Right lobe of liver (tissue), 6 donors: Measurements from ENCODE around the gene ULBP2. TPM values are rescaled to one million over a fixed set of nuclear protein-coding genes. Genes with fewer than 3 reads are reported as not detected.
"Not testable (repeated sequence)": the region's sequence is repeated elsewhere in the genome, so short reads cannot be mapped to it uniquely, and the experiment has no call there.

Experiments
- ATAC-seq, 4 donors: fragments of 200-7000 bp; cut with Tn5 transposase; one replicate each; pipeline ENCODE4 v1.9.1; 2020; ENCODE audit warnings: mild to moderate bottlenecking in 4 of 4, moderate library complexity in 4 of 4
- DNase-seq, 3 donors: peaks; one replicate each; pipeline ENCODE4 v3.0.0-alpha.2; 2020
- H3K27ac ChIP-seq, 3 donors: fragments of 200-600 bp; one replicate each; pipeline ENCODE4 v1.8.0; 2022
- H3K27me3 ChIP-seq, 2 donors: fragments of 200-600 bp; one replicate each; pipeline ENCODE4 v1.8.0; 2022
- H3K36me3 ChIP-seq, 4 donors: fragments of 200-600 bp; sonication (generic) in 1 of 4; one replicate each; pipeline versions ENCODE4 v1.5.1 to v1.8.0; 2017 to 2022; ENCODE audit warnings: control low read depth in 1 of 4
- H3K4me1 ChIP-seq, 4 donors: fragments of 200-600 bp; sonication (generic) in 1 of 4; one replicate each; pipeline versions ENCODE4 v1.5.1 to v1.8.0; 2017 to 2022; ENCODE audit warnings: control low read depth in 1 of 4
- H3K4me3 ChIP-seq, 3 donors: fragments of 200-600 bp; one replicate each; pipeline ENCODE4 v1.8.0; 2022
- H3K9me3 ChIP-seq, 4 donors: fragments of 200-600 bp; sonication (generic) in 1 of 4; one replicate each; pipeline versions ENCODE4 v1.5.1 to v1.8.0; 2017 to 2022; ENCODE audit warnings: control low read depth in 1 of 4
- POLR2A ChIP-seq: fragments of 450-650 bp; IDR thresholded peaks from one replicate; pipeline ENCODE4 v1.6.1; 2017; ENCODE audit warnings: antibody characterized with exemption, mild to moderate bottlenecking
- WGBS: methylation state at CpG from one replicate; pipeline ENCODE4 v1.1.6; 2018; ENCODE audit warnings: low coverage, low lambda C conversion rate; ENCODE audit not compliant: insufficient coverage; ENCODE audit errors: missing lambda C conversion rate; 5-methylcytosine and 5-hydroxymethylcytosine counted together
- intact Hi-C, 2 donors: fragments of 100-400 bp; cut with DNase I; formaldehyde crosslinking; loops; one replicate each; pipeline versions ENCODE4 v1.11.2 to v1.14.1; 2022
- total RNA-seq, 6 experiments: library from RNA; depleted of rRNA in 2 of 6; stranded (reverse); fragments of >200 nt in 2 of 6; fragmentation: NEBNext Ultra II Directional in 3 of 6; extraction: Animal tissue kit (Norgen Biotek cat#: 25700) in 3 of 6; gene quantifications; one replicate each; pipeline versions ENCODE4 v1.1.0 to v1.2.4, GENCODE V29; 2016 to 2023
- TF ChIP-seq, protein P1 (sequence below), 4 donors: fragments of 200-600 bp in 3 of 4; fragments of 450-650 bp in 1 of 4; IDR thresholded peaks; one replicate each; pipeline versions ENCODE4 v1.5.1 to v1.8.0; 2016 to 2022; ENCODE audit warnings: antibody characterized with exemption in 4 of 4, mild to moderate bottlenecking in 2 of 4
- donor health status: DM: no; HTN: yes; CAD: no.
- donor health status: DM: no; HTN: no; CAD: no.
- donor health status: DM: no; HTN: no; CAD: no.
- donor health status: DM: no; HTN: yes; CAD: no.
- donor health status: DM: no; HTN: yes; CAD: no.

The ULBP2 gene
- total RNA-seq, 6 experiments from 2014 or later: 0.20 to 1.1 (median 0.26) TPM

DNA sequence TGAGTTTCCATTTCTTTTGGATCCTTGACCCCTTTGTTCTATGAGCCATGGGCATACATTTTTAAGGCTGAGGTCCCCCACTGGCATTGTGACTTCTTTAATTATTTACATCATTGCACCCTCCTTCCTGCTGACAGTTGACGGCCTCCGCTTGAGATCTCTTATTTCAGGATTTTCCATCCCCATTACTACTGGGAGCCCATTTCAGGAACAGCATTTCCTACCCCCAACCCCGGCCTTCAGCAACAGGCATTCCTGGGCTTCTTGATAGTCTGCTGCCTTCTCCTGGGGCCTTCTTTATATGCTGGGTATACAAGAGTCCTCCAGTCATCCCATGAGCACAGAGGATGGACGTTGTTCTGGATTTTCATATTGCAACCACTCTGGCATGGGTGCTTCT is 25.8 kb downstream of the ULBP2 start:
- Histone ChIP-seq H3K36me3 (no peaks in the 10 kb centered on the region), H3K27me3 (peaks cover 0 to 10% of the 10 kb centered on the region in 2 donors), H3K4me1 (no peaks in the 10 kb centered on the region), H3K27ac (no peak overlapping the region), H3K4me3 (no peak overlapping the region), H3K9me3 (no peaks in the 10 kb centered on the region)
- DNase-seq (no peak), ATAC-seq (no peak)
- intact Hi-C loops: no loop called here
- TF ChIP-seq POLR2A: no peak
- TF ChIP-seq, protein P1, sequence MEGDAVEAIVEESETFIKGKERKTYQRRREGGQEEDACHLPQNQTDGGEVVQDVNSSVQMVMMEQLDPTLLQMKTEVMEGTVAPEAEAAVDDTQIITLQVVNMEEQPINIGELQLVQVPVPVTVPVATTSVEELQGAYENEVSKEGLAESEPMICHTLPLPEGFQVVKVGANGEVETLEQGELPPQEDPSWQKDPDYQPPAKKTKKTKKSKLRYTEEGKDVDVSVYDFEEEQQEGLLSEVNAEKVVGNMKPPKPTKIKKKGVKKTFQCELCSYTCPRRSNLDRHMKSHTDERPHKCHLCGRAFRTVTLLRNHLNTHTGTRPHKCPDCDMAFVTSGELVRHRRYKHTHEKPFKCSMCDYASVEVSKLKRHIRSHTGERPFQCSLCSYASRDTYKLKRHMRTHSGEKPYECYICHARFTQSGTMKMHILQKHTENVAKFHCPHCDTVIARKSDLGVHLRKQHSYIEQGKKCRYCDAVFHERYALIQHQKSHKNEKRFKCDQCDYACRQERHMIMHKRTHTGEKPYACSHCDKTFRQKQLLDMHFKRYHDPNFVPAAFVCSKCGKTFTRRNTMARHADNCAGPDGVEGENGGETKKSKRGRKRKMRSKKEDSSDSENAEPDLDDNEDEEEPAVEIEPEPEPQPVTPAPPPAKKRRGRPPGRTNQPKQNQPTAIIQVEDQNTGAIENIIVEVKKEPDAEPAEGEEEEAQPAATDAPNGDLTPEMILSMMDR (IDR thresholded peaks at IDR 0.05): no peak
- 75% methylated on average over 4 of the region's 4 CpGs for WGBS

DNA sequence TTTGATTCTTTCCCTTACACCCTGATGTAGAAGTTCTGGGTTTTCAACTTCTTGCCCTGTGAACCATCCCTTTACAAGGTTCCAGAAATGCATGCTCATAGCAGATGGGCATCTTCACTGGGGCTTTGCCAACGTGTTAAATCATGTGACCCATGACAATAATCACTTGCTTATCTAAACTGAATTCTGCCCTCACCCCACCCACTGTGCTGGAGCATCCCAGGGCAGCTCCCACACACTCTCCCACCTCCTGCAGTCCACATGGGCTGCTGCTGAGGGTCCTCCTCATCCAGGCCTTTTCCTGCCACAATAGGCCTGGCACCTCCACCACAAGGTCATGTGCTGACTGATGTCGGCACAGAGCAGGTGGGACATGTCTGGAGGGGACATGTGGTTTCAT is 26.2 kb downstream of the ULBP2 start:
- intact Hi-C loops: not testable (repeated sequence)
- 67% methylated on average over 2 of the region's 2 CpGs for WGBS

DNA sequence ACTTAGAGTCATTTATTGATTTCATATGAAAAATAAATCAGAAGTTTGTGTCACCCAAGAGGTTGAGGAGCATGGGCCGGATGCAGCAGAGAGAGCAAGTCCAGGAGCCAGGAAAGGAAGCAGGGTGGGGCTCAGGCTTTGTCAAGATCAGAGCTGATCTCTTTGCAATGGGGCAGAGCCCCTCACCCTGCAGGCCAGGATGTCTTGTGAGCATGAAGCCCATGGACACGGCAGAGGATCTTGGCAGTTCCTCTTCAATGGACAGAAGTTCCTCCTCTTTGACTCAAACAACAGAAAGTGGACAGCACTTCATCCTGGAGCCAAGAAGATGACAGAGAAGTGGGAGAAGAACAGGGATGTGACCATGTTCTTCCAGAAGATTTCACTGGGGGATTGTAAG is 27.1 kb downstream of the ULBP2 start:
- H3K9me3 ChIP-seq, intact Hi-C loops, ATAC-seq, H3K27ac ChIP-seq, H3K36me3 ChIP-seq, H3K27me3 ChIP-seq, H3K4me1 ChIP-seq, H3K4me3 ChIP-seq, DNase-seq: not testable (repeated sequence)
- WGBS: 67% methylated on average over 2 of the region's 2 CpGs

More for the DNA sequence above, 26.2 kb downstream of the ULBP2 start:
- H3K9me3 ChIP-seq, DNase-seq, H3K4me1 ChIP-seq, H3K27ac ChIP-seq, H3K4me3 ChIP-seq, ATAC-seq, H3K27me3 ChIP-seq, H3K36me3 ChIP-seq: not testable (repeated sequence)

DNA sequence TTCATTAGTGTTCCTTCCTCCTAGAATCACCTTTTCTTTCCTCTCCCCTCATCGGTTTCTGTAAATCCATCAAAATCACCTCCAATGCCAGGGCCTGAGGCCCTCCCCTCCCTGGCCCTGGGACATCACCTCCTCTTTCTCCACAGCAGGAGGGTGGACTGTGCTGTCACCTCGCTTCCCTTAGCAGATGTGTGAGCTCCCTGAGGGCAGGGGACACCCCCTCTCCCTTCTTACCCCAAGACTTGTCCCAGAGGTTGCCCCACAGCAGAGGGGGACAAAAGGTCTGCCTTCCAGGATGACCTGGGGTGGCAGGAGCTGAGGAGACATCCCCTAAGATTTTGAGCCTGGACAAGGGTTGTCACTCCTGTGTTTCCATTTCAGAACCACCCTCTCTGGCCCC is 27.8 kb downstream of the ULBP2 start:
- Histone ChIP-seq H3K4me3 (no peak overlapping the region), H3K36me3 (no peaks in the 10 kb centered on the region), H3K4me1 (no peaks in the 10 kb centered on the region), H3K27me3 (no peaks in the 10 kb centered on the region), H3K27ac (no peak overlapping the region), H3K9me3 (no peaks in the 10 kb centered on the region)
- DNase-seq: no peak
- intact Hi-C loops: no loop called here
- 58% methylated on average over 2 of the region's 2 CpGs for WGBS
- TF ChIP-seq, protein P1 (IDR thresholded peaks at IDR 0.05): no peak
- no peak for TF ChIP-seq POLR2A
- no peak for ATAC-seq

- H3K27me3 ChIP-seq, DNase-seq, intact Hi-C loops, H3K4me1 ChIP-seq, H3K4me3 ChIP-seq, H3K36me3 ChIP-seq, H3K9me3 ChIP-seq, H3K27ac ChIP-seq, ATAC-seq: not testable (repeated sequence)
- 40% methylated on average over 1 of the region's 6 CpGs for WGBS
Measured at GRCh38 chr6:149974394-149974793, 32.6 kb downstream of the ULBP2 start.

DNA sequence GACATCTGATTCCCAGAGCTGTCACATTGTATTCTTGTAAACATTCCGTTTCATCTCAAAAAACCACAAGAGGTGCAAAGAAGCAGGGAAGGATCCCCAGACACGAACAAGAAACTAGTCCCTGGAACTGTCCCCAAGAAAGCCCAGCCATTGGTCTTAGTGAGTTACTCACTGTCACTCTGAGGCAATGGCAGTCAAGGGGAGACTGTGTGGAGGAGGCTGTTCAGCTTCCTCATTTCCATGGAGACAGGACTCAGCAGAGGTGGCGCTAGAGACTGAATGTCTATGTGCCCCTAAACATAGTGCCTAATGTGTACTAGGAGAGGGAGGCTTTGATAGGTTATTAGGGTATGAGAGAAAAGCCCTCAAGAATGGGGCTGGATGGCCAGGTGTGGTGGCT is 33.0 kb downstream of the ULBP2 start:
- no peak overlapping the region for H3K4me3 ChIP-seq
- H3K27me3 ChIP-seq: no peaks in the 10 kb centered on the region
- no peak overlapping the region for H3K27ac ChIP-seq
- 22% methylated on average over 3 of the region's 3 CpGs for WGBS
- no peaks in the 10 kb centered on the region for H3K4me1 ChIP-seq
- DNase-seq: no peak
- no peaks in the 10 kb centered on the region for H3K36me3 ChIP-seq
- no peaks in the 10 kb centered on the region for H3K9me3 ChIP-seq
- TF ChIP-seq, protein P1 (IDR thresholded peaks at IDR 0.05): no peak
- no peak for TF ChIP-seq POLR2A
- intact Hi-C loops: no loop called here
- ATAC-seq: no peak
